Pons (tissue), 1 donor: ENCODE data around the gene CACNB2.
"Not testable (repeated sequence)": the region's sequence is repeated elsewhere in the genome, so short reads cannot be mapped to it uniquely, and the experiment has no call there.

Experiments
- DNase-seq: peaks from one replicate; pipeline ENCODE4 v3.0.0-alpha.2; 2016; ENCODE audit warnings: low spot score

Gene CACNB2

DNA sequence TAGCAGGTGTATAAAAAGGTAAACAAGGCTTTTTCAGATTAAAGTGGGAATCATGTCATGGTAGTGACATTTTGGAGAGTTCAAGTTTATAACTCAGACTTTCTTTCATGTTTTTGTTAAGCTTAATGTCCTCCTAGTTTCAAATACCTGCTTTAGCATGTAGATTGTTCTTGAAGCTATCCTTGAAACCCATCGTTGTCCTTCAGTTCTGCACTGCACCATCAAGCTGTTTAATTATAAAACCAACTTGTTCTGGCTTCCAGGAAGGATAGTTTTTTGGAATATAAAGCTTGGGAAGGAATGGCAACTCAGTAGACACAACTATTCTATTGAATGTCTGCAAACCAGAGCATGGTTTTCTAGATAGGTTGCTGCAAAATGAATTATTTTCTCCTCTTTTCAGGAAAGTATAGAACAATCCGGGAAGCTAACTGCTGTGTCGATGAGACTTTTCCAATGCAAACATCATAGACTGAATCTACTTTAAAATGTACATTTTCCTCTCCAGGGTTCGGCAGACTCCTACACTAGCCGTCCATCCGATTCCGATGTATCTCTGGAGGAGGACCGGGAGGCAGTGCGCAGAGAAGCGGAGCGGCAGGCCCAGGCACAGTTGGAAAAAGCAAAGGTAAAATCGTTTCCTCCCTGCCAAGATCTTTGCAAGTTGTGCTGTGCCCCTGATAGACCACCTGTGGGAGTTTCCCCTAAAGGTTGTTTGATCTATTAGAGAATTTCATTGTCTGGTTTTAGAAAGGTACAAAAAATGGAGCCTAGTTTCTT is 261.4 kb downstream of the CACNB2 start:
- no peak for DNase-seq

GRCh38 chr10:18402853-18403252 is 262.6 kb downstream of the CACNB2 start:
- DNase-seq: no peak

- DNase-seq: no peak
Measured at GRCh38 chr10:18404530-18404929, 264.3 kb downstream of the CACNB2 start.

GRCh38 chr10:18406136-18406535 is 265.9 kb downstream of the CACNB2 start:
- DNase-seq: no peak

GRCh38 chr10:18409599-18410397 is 269.6 kb downstream of the CACNB2 start:
- DNase-seq: no peak

DNA sequence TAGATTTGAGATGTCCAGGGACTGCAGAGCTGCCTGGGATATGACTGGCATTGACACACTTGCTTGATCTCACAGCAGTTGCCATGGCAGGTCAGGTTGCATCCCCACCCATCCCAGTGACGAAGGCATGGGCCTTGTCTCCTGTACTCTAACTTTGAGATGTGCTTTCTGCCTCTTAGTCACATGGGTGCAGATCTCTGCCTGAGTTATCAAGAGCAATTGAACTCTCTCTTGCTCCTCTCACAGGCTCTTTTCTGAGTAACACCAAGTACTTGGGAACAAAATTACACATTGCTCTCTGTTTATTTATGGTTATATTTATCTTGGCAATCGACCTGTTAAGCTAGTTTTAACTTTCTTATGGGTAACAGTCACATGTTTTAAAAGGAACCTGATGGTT is 273.8 kb downstream of the CACNB2 start:
- DNase-seq: no peak

GRCh38 chr10:18417950-18418527 is 277.8 kb downstream of the CACNB2 start:
- DNase-seq: no peak

DNA sequence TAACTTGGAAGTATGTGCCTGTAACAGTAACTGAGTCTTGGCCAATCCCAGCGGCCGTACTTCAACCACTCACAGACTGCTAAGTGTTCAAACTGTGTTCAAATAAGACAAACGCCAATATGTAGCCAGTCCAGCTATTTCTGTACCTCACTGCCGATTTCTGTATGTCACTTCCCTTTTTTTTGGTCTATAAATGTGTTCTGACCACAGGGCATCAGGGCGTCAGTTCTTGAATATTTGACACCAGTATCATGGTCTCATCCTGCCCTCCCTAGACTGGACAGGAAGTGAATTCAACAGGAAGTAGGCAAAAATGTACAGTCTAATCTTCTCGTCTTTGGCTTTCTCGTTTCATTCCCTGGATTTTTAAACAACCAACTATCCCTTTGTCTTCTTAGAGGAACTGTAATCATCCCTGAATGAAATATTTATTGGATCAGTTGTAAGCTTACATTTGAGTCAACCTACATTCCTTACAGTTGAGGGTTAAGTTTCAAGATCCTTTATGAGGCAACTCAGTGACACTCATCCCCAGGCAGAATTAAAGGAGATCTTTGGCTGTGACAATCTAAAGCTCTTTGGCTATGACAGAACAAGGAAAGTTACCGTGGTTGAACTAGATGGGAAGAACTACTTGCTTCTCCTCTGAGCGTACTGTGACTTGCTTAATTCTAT is 278.5 kb downstream of the CACNB2 start:
- peak; percentile 82 for DNase-seq

DNA sequence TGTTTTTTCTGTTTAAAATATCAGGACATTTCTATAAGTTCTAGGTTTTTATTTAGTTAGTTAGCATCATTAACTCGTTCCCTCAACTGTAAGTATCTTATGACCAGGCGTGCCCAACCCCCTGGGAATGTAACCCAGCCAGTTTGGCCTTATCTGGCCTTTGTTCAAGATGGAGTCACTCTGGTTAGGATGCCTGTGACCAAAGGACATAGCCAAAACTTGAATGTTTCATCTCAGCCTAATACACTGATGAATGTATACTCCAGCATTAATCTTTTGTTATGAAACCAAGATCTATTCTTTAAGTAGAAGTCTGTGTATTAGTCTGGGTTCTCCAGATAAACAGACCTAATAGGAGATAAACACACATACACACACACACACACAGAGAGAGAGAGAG is 279.7 kb downstream of the CACNB2 start:
- no peak for DNase-seq

GRCh38 chr10:18421726-18422293 is 281.6 kb downstream of the CACNB2 start:
- no peak for DNase-seq

GRCh38 chr10:18423058-18423637 is 282.9 kb downstream of the CACNB2 start:
- DNase-seq: no peak

DNA sequence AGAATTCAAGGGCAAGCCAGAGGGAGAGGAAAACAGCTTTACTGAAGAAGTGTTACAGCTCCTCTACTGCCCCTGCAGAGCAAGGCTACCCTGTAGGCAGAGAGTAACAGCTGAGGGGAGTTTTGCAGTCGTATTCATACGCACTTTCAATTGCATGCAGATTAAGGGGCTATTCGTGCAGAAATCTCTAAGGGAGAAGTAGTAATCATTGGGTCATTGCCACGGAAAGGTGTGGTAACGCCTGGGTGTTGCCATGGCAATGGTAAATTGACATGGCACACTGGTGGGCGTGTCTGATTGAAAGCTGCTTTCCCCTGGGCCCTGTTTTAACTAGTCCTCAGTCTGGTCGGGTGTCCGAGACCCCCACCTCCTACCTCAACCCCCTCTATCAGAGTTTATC is 284.0 kb downstream of the CACNB2 start:
- no peak for DNase-seq

- DNase-seq: no peak
Measured at GRCh38 chr10:18429335-18429734, 289.1 kb downstream of the CACNB2 start.

- no peak for DNase-seq
Measured at GRCh38 chr10:18436902-18437301, 296.7 kb downstream of the CACNB2 start.

GRCh38 chr10:18437486-18437885 is 297.3 kb downstream of the CACNB2 start:
- no peak for DNase-seq

GRCh38 chr10:18438361-18439126 is 298.3 kb downstream of the CACNB2 start:
- DNase-seq: peak; percentile 22

- no peak for DNase-seq
Measured at GRCh38 chr10:18439601-18440000, 299.4 kb downstream of the CACNB2 start.

- DNase-seq: not testable (repeated sequence)
Measured at GRCh38 chr10:18445635-18446034, 305.4 kb downstream of the CACNB2 start.

DNA sequence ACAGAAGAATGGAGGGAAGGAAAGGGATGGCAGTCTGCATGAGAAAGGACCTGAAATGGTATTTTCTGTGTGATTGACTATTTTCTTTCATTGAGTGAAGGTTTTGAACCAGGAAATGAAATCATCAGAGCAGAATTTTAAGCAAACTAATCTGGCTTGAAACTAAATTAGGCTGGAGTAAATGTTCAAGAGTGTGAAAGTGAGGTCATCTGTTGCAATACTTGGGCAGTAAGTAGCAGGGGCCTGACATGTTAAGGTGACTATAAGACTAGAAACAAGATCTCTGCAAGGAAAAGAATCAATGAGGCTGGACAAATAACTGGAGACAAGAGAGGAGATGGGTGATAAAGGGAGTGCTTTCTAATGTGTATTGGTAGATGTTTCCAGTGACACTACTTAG is 306.0 kb downstream of the CACNB2 start:
- DNase-seq: no peak

- peak; percentile 38 for DNase-seq
Measured at GRCh38 chr10:18449611-18450026, 309.4 kb downstream of the CACNB2 start.

GRCh38 chr10:18450298-18450697 is 310.1 kb downstream of the CACNB2 start:
- no peak for DNase-seq
